GM21515 (cell line): ENCODE measurements around the gene TERB1.

Source experiments
- ATAC-seq: cut with Tn5 transposase; IDR thresholded peaks from one replicate; pipeline ENCODE4 v1.9.1; 2021; ENCODE audit not compliant: unreplicated experiment

TERB1 gene, protein sequence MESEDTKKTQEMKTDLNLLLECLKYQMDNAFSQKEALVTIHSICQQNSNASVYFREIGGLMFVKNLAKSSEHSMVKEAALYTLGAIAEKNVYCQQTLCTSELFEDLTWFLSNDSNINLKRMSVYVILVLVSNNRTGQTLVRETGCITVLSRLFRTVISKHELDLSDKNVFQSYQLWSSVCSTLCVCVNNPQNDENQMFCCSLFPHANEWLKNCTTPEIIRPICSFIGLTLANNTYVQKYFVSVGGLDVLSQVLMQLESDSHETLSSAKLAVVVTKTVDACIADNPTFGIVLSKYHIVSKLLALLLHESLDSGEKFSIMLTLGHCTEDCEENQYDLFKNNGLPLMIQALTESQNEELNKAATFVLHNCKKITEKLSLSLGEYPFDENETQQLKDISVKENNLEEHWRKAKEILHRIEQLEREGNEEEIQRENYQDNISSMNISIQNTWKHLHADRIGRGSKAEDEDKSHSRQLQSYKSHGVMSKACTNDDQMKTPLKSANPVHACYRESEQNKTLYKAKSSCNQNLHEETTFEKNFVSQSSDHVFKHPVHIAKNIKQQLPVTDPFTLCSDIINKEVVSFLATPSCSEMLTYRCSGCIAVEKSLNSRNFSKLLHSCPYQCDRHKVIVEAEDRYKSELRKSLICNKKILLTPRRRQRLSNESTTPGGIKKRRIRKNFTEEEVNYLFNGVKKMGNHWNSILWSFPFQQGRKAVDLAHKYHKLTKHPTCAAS

DNA sequence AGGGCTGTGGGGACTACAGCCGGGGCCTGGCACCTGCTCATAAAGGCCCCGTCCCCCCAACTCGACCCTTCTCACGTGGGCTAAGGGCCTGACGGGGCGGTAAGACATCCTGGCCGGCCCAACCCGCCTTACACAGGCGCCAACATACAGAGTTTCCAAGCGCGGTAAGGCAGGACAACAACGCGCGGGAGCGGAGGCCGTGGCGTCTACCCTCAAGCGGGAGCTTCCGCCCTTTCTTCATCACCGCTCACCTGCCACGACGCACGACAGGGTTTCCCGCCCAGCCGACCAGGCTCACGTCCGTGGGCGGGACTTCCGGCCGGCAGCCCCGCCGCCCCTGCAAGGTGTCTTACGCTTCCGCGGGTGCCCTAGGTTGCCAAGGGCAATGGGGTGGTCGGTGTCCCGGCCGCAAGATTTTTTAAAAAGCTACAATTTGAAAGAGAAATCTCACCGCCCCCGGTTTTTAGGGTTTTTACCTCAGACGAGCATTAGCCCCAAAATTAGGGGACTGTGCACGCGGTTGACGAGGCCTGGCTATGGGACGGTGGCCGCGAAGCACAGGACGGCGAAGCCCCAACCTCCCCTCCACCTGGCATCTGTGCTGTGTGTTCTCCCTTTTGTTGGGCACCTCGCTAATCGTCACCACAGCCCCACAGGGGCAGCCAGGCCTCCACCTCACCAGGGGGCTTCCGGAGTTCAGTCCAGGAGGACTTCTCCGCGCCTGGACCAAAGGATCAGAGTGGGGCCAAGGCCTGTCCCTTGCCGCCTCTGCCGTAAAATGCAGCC lies at the start of gene TERB1:
TSS of gene TERB1 (minus strand) at position 265 of the 786 bp plus-strand sequence. CDS start 4,786 bp downstream, outside the sequence.
- ATAC-seq = no peak

DNA sequence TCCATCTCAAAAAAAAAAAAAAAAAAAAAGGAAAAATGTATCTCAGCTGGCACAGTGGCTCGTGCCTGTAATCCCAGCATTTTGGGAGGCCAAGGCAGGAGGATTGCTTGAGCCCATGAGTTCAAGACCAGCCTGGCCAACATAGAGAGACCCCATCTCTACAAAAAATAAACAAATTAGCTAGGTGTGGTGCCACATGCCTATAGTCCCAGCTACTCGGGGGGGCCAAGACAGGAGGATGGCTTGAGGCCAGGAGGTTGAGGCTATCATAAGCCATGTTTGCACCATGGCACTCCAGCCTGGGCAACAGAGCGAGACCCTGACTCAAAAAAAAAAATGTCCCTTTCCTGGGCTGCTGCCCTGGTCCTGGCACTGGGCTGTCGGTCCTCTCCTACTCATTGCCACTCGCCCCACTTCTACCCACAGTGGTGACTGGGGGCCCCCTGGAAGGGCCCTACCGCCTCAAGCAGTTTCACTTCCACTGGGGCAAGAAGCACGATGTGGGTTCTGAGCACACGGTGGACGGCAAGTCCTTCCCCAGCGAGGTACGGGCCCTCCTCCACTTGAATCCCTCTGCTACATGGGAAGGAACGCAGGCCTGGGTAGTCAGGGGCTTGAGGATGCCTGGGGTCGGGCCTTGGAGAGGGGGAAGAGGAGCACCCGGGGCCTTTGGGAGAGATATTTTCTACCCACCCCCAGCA lies 48.9 kb upstream of the TERB1 start:
- ATAC-seq = no peak

DNA sequence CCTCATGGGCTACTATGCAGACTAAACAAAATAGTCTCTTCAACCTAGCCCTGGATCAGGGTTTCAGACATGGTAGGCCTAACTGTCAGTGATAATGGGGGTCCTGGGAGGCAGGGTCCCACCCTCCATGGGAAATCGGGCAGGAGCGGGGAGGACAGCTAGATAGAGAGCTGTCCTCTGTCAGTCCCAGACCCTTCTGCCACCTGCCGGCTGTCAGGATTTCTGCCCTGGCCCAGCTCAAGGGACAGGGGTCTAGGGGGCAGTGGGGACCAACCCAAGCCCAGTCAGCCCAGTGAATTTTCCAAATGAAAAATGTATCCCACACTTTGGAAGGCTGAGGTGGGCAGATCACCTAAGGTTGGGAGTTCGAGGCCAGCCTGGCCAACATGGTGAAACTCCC lies 48.2 kb upstream of the TERB1 start:
- no peak for ATAC-seq

DNA sequence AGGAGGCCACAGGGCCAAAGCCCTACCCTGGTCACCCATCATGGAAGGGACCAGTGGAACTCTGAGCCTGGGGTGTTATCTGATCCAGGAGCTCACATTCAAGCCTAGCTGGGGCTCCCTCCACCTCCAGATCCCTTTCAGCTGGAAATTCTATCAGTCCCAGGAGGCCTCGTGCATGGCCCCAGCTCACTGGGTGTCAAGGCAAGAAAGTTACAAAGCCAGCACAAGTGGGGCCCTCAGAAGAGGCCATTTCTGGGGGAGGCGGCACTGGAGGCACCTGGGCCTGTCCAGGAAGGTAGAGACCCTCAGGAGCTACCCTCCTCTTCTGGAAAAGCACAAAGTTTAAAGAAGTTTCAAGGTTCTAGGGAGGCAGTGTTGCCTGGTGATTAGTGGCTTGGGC lies 47.6 kb upstream of the TERB1 start:
- ATAC-seq = no peak

DNA sequence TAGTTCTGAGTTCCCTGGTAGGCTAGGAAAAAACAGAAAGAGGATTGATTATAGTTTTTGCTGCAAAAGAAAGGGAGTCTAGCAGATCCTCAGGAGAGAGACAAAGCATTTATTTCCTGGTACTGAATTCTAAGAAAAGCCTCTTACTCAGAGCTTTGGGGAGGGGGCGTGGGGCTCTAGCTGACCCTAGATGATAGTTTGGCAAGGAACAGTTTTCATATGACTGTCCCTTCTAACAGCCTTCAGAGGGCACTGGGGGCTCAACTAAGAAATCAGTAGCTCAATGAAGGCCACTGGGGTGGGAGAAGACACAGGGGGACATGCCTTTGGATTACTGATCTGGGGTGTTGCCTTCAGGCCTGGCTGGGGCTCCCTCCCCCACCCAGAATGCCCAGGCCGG lies 46.8 kb upstream of the TERB1 start:
- no peak for ATAC-seq

DNA sequence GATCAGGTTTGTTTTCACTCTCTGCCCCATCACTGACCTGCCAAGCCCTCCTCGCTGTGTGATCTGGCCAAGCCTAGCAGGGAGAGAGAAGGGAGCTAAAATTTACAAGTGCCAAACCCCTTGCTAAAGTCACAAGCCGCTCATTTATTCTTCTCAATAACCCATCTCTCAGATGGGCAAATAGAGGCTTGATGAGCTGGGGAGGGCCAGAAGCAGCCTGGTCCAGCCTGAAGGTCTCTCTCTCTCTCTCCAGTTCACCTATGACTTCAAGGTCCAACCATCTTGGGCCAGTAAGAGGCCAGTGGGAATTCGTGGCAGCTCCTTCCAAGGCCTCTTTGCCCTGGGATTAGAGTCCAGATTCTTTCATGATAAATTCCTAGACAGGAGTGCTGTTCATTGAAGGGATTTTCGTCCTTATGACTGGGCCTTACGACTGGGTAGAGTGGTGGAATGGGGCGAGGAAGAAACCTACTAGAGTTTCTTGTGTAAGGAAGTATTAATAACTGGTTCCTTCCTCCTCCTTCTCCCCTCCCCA lies 46.2 kb upstream of the TERB1 start:
- no peak for ATAC-seq

DNA sequence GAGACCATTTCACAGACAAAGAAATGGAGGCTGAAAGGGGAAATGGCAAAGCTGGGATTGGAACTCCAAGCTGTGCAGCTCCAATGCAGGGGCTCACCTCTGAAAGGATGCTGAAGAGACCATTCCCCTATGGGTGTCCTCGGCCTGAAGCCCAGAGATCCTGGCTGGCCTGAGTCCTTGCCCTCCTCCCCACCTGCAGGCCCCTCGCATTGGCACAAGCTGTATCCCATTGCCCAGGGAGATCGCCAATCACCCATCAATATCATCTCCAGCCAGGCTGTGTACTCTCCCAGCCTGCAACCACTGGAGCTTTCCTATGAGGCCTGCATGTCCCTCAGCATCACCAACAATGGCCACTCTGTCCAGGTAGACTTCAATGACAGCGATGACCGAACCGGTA lies 45.4 kb upstream of the TERB1 start:
- ATAC-seq = no peak

DNA sequence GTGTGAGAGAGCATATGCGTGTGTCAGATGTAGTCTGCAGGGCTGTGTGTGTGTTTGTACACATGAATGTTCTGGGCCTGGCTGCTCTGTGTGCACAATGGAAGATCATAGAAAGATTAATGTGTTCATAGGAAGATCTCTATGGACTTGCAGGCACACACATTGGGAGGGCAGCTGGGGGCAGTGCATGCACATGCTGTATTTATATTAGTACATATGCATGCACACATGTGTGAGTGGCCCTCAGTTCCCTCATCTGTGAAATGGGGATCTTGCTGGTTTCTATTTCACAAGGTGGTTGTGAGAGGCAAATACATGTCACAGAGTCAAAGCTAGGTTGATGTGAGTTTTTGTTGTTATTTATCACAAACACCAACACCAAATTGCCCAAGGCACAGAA lies 44.9 kb upstream of the TERB1 start:
- no peak for ATAC-seq

DNA sequence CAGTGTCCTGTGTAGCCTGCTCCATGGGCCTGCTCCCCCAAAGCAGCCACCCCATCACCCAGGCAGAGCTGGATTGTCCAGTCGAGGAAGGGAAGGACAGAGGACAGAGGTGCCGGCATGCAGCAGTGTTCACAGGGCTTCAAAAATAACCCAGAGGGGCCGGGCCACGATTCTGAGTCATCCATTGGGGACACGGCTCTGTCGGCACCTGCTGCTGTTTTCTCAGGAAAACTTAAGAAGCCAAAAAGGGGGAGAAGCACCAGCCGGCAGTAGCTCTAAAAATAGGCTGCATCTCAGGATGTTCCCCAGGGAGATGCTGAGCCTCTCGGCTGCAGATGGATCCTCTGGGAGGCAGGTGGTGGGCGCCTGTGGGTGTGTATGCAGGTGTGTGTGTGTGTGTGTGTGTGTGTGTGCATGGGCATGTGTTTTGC lies 44.4 kb upstream of the TERB1 start:
- no peak for ATAC-seq

DNA sequence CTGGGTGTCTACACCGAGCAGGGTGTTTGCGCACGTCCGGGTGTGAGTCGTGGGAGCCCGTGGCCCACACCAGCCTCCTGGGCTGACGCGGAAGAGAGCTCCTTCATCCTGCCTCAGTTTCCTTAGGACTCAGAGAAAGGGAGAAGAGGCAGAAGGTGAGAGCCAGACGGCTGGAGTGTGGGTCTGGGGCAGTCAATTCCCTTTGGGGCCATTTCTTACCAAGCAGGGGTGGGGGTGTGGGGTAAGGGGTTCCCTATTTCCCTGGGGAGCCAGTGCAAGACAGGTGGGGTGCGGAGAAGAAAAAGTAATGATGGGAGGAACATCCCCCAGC lies 43.7 kb upstream of the TERB1 start:
- no peak for ATAC-seq

DNA sequence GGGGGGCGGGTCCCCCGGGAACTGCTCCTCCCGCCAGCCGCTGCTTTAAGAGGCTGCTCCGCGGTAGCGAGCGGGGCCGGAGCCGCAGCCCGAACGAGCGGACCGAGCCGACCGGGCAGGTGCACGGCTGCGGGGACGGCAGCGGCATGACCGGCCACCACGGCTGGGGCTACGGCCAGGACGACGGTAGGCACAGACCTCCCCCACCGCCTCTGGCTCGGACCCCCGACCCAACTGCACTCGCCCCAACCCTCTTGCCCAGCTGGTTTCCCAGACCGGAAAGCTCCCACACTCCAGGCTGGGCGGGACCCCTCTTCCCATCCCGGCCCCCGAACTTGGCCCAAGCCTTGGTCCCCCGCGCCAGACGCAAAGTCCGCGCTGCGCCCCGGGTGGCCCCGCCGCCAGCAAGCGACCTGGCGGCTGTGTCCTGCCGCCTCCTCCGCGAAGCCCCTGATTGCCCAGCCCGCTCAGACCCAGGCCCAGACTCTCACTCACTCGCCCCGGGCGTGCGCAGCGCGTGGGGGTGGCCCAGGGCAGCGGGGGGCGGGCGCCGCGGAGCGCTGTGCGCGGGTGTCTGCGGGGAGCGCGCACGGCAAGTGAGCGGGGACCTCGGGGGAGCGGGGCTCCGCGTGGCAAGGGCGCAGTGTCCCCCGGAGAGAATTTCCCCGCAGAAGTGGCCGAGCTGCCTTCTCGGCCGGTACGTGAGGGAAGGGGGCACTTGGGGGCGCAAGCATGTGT lies 43.1 kb upstream of the TERB1 start, which contains the start of gene CA7:
TSS of gene CA7 (plus strand) at position 73 of the 738 bp plus-strand sequence. CDS start at position 147, 74 bp downstream.
- ATAC-seq = no peak

DNA sequence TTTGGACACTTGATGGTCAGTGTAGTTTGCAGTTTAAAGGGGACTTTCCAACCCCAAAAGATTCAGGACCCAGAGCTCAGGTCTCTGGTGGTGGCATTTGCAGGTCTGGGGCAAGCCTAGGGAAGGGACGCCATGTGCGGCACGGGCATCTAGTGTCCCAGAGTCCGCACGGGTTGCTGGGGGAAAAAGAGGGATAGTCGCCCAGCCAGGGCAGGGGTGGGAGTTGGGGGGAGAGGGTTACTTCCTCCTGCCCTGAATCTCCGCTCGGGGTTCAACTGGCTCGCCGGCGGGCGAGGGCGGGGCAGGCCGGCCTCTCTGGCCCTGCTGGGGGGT lies 42.6 kb upstream of the TERB1 start:
- no peak for ATAC-seq

DNA sequence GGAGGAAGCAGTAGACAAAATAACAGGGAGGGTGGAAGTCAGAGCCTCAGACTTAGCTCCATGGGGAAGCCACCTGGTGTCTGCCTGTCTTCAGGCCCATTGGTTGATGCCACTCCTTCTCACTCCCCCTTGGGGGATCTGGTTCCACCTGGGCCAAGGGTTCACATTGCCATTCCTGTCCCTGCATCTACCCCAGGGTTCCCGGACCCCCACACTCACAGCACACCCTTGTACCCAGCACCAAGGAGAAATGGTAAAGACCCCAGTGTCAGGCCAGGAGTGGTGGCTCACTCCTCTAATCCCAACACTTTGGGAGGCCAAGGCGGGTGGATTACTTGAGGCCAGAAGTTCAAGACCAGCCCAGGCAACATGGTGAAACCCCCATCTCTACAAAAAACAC lies 41.8 kb upstream of the TERB1 start:
- ATAC-seq = no peak

DNA sequence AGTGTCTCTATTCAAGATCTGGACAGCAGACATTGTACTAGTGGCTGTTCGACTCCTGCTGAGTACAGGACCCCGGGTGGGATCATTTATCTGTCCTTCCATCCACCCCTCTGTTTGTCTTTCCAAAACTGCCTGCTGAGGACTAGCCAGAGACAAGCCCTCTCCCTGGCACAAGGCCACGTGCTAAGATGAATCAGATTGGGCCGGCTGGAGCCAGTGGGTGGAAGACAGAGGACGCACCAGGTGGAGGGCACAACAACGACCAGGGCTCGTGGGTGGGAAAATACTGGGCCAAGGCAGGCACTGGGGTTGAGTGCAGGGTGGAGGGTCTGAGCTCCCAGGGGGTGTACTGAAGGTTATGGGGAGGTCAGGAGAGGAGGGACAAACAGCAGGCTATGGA lies 41.4 kb upstream of the TERB1 start:
- no peak for ATAC-seq

DNA sequence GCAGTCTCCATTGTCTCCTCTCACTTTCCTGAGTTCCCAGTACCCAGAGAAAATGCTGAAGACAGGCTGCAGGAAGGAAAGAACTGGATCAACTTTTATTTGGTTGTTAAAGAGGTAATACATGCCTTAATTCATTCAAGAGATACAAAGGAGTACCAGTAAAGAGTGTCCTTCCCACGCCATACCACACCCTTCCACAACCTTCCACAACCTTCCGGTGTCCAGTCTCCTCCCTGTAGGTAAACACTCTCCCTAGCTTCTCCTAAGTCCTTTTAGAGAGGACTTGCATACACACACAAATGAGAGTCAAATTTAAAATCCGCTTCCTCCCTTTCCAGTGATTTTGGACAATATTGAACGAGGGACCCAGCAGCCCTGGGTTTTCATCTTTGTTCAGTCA lies 40.0 kb upstream of the TERB1 start:
- ATAC-seq = no peak

DNA sequence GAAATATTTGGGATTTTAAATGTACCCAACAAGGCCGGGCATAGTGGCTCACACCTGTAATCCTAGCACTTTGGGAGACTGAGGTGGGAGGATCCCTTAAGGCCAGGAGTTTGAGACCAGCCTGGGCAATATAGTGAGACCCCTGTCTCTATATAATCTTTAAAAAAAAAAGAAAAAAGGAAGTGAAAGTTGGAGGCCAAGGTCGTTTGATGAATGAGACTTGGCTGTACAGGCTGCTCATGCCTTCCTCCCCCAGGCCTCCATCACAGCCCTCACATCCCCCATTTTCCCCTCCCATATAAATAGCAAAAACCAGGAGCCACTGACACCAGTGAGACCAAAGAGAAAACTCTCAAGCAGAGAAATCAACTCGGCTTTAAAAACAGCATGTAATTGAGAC lies 39.5 kb upstream of the TERB1 start:
- no peak for ATAC-seq

DNA sequence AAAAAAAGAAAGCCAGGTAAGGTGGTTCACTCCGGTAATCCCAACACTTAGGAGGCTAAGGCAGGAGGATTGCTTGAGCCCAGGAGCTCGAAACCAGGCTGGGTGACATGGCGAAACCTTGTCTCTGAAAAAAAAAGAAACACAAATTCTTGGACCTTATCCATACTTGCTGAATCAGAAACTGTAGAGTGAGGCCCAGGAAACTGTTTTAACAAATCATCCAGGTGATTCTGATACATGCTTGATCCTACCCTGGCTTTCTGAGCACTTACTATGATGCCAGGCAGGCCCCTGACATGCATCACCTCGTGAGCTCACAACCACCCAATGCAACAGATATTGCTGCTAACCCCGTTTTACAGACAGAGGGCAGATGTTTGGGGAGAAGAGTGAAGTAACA lies 33.4 kb upstream of the TERB1 start:
- ATAC-seq = no peak

DNA sequence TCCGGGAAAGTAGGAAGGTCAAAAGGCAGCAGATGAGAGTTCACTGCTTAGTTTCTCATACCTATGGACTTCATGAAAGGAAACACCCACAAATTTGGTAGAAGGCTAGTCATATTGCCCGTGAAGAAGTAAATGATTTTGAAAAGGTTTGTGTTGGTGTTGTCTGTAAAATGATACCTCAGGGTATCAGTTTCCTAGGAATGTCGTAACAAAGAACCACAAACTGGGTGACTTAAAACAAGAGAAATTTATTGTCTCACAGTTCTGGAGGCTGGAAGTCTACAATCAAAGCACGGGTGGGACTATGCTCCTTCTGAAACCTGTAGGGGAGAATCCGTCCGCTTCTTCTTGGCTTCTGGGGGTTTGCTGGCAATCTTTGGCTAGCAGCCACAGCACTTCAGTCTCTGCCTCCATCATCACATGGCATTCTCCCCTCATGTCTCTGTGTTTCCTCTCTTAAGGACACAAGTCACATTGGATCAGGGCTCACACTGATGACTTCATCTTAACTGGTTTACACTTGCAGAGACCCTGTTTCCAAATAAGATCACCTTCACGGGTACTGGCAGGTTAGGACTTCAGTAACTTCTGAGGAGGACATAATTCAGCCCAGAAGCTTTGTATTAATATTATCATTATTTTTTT lies 31.4 kb upstream of the TERB1 start:
- ATAC-seq = no peak

DNA sequence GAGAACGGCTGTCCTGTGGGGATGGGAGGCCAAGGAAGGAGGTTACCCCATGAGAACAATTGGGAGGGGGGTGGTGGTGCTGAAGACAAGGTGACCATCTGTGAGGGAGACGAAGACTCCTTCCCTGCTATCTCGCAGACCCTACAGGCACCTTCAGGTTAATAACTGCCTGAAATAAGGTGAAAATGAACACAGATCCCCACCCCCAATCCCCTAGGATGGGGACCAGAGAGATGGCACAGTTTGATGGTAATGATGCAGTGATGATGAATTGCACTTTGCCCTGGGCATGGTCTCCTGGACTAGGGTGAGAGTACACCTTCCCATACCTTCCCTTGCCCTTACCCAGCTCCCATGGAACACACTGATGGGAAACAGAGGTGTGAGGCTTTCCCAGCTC lies 30.8 kb upstream of the TERB1 start:
- ATAC-seq = no peak
